HG03378 (cell line): ENCODE measurements around the gene TENM3.

ENCODE experiments used
- ATAC-seq: cut with Tn5 transposase; IDR thresholded peaks from one replicate; pipeline ENCODE4 v1.9.1; 2021; ENCODE audit warnings: mild to moderate bottlenecking, moderate library complexity; ENCODE audit not compliant: unreplicated experiment

Gene TENM3

DNA sequence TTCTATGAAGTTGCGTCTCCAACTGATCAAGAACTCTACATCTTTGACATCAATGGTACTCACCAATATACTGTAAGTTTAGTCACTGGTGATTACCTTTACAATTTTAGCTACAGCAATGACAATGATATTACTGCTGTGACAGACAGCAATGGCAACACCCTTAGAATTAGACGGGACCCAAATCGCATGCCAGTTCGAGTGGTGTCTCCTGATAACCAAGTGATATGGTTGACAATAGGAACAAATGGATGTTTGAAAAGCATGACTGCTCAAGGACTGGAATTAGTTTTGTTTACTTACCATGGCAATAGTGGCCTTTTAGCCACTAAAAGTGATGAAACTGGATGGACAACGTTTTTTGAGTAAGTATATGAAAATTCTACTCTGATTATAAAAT lies 511.7 kb downstream of the TENM3 start:
- ATAC-seq = no peak

DNA sequence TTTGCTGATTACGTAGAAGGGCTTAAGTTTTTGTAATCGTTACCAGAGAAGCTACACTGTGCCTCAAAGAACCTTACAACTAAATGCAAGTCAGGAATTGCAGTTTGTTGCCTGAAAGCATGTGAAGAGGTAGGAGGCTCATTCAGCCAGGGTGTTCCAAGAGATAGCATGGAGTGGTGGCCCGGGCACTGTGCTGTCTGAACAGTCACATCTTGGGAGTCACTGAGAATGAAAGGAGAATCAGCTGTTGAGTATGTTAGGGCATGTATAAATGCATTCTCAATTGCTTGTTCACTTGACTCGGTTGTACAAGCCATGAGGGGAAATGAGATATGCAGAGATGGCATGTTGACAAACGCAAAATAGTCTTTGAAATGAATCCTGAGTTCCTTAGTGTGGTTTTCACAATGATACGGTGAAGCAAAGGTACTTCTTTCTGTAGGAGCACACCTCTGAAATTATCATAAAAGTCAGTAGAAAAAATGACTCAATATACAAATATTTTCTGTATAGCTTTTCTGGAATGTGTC lies 513.0 kb downstream of the TENM3 start:
- no peak for ATAC-seq

DNA sequence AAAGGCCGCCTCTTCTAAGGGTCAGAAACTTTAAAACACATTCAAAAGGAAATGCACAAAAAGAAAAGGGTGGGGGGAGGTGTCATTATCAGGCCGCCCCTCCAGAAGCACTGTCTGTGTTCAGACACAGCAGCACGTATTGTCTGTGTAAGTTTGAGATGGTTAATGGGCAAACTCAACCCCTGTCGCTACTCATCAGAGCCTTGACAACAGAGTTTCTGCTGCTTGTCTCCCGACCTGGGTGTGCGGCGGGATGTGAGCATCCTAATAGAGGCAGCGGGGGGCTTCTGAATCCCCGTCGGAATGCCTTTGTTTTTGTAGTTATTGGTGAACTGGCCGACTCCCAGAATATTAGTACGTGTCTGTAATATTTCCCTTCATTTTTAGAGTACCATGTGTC lies 515.1 kb downstream of the TENM3 start:
- ATAC-seq = no peak

DNA sequence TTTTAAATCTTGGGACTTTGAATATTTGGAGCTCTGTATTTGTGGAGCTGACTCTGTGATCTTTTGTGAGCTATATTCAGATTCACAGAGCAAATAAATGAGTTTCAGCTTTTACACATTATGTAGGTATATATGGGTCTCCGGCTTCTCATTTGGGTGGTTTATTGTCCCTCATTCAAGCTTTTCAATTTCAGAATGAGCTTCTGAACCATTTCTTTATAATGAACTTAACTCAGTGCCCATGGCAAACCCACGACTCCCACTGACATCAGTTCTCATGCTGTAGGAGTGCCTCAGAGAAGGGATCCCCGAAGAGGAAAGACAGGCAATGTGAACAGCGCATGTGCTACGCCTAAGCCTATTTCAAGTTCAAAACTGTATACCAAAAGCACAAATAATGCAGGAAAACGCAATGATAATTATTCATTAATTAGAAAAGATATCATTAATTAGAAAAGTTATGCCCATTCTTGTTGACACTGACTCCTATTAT lies 517.4 kb downstream of the TENM3 start:
- no peak for ATAC-seq

DNA sequence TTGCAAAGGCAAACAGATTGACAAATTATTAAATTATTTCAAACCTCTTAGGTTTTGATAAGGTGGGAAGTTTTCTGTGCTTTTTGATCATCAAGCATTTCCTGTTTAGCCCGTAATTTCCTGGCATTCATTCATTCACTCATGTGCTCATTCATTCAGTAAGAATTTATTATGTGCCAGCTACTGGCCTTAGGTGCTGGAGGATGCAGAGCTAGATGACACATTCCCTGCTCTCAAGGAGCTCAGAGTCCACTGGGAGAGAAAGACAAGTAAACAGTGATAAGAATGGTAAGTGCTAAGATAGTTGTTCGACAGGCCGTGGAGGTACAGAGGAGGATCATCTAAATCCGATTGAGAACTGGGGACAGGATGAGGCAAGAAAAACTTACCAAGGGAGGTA lies 520.9 kb downstream of the TENM3 start:
- ATAC-seq = no peak

DNA sequence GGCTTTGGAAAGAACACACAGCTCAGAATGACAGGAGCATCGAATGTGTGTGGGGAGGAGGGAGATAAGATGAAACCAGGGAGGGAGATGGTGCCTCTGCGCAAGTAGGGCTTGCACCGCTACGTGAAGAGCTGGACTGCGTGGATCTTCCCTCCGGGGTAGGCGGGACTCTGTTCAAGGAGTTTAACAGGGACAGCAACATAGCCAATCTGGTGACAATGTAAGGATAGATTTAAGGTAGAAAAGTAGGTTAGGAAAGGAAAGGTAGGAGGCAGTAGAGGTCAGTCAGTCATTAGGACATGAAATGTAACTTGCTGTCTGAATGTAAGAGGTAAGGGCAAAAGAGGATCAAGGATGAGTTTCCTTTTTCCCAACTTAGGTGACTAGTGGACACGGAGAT lies 521.4 kb downstream of the TENM3 start:
- no peak for ATAC-seq

DNA sequence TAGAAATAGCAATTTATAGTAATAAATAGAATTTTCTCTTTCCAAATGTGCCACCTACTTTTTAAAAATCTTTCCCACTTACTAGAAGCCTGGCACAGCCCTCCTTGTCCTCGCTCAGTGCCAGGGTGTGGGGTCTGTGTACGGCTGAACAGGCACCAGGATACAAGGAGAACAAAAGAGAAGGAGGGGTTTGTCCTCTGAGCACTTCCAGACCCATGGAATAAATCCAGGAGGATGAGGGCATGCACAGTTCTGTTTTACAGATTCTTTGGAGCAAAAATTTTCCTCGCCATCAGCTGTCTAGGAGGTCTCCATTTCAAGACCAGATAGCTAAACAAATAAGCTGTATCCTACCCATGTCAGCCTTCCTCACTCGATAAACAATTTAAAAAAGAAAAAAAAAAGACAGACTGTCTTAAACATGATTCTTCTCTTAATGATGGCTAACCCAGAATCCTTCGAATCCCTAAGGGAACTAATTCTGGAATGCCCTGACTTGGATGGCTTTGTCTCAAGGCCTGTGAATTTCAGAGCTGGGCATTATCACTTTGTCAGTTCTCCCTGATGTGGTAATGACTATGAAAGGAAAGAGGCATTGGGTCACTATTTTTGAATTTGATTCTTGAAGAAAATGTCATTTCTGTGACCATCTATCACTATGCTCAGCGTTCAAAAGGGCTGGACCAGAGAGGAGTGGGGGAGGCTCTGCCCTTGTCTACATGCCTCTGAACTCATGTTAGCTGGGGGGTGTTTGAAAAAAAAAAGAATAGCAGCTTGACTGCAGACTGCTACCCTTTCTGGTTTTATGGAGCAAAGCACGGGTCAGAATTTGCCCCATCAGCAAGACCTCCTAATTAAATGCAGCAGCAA lies 523.0 kb downstream of the TENM3 start:
- no peak for ATAC-seq

DNA sequence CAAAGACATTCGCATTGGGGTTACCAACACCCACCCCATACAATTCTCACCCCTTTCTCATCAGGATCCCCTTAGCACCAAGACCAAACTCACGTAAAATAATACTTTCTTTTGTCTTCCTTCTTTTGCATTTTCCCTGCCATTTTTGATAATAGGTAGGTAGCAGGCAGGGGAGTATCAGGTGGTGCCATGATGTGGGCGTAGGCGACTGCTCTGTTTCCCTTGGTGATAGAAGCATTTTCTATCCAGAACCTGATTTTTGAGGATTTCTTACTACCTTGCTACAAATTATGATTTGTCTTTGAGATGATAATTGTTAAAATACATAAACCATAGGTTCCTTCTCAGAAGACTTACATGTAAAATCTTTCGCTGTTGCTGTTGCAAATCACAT lies 523.7 kb downstream of the TENM3 start:
- no peak for ATAC-seq

DNA sequence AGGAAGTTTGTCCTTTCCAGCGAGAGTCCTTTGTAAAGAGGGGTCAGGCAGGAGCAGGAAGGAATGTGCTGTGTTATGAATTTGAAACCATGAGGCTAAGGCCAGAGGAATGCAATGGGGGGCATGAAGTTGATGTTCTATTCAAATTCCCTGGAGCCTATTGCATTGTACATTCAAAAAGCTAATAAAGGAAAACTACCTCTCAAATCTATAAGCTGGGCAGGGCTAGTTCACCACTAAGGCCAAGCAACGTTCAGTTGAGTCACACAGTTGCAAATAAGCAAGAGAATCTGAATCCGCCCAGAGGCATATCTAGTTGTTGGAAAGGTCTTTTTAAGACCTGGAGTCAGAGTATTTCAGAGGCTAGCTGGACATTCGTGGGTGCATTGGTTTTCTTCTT lies 525.6 kb downstream of the TENM3 start:
- no peak for ATAC-seq

DNA sequence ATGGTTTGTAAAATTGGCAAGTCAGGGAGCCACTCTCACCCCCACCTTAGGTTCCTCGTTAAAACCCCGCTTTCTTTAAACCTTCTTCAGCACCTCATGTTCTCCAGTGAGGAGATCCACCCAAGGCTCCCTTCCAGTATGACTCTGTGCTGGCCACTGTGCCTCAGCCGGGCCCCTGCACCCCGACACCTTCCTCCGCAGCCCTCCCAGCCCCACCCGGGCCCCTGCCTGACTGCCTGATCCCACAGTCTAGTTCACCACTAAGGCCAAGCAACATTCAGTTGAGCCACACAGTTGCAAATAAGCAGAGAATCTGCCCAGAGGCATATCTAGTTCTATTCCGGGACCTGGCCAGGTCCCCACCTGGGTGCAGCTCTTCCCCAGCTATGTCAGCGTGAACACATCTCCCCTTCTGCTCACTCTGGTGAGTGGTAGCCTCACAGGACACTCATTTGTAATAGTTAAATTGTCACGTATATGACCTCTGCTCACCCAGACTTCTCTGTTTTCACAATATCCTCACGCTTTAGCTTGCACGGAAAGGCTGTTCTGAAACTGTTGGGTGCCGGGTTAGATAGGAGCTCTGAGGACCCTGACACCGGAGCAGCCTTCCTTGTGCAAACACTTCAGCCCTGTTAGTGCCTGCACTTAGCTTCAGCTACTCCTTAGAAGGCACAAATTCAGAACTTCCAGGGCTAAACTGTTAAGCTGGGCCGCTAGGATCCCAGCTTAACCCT lies 527.2 kb downstream of the TENM3 start:
- no peak for ATAC-seq

DNA sequence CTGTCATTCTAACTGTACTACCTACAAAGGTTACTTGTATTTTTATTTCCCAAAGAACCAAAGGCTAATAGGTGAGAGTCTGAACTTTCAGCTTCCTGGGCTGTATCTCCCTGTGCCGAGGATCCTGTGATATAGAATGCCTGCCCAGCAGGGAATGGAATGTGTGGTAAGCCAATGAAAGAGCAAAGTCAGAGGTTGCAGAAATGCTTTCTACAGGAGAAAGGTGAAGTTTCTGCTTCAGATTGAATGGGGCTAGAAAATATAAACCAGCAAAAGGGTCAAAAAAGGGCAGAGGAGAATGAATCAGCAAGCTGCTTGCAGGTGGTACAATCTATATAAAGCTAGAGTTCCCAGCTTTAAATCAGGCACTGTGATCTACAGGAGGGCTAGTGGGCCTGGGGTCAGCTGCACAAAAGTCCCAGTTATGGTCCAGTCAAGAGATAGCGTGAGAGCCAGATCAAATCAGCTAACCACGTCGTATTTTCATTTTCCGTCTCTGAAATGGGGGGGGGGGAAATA lies 527.9 kb downstream of the TENM3 start:
- no peak for ATAC-seq

DNA sequence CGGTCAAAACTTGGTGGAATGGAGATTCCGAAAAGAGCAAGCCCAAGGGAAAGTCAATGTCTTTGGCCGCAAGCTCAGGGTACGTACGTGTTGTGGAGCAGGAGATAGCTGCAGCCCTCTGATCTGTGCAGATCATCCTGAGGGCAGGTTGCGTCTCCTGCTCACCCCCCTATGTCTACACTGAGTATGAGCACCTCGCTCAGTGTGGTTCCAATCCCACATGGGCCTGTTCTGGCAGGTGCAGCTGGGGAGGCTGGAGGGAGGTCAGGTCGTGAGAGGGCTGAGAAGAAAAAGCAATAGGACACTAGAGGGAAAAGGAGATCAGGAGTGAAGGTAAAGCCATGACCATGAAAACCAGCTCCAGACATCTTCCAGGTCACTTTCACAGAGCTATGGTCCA lies 531.9 kb downstream of the TENM3 start:
- ATAC-seq = no peak

DNA sequence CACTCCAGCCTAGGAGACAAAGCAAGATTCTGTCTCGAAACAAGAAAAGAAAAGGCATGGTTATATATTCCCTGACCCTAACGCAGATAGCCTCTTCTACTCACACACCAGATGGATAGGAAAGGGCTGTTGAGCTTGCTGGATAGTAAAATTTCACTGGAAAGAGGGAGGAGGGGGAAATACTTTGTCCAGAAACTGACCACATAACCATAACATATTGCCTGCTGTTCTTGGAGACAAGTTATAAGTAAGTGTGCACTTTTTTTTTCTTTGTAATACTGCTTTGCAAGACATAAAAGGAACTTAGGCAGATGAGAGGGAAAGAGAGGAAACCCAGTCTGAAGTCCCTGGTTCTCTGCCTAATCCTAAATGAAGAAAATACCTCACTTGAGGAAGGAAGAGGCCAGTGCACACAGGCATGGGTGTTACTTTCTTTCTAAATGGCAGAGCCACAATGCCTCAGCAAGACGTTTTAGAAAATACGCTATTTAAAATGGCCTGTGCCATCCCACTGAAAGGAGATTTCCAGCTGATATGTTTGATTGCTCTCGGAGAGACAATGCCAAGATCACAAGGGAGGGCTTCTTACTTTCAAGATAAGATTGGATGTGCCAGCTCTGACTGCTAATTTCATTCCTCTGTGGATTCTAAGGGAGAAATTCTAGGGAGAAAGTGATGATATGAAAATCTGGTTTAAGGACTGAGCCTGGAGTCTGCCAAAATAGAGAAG lies 533.3 kb downstream of the TENM3 start:
- ATAC-seq = no peak

DNA sequence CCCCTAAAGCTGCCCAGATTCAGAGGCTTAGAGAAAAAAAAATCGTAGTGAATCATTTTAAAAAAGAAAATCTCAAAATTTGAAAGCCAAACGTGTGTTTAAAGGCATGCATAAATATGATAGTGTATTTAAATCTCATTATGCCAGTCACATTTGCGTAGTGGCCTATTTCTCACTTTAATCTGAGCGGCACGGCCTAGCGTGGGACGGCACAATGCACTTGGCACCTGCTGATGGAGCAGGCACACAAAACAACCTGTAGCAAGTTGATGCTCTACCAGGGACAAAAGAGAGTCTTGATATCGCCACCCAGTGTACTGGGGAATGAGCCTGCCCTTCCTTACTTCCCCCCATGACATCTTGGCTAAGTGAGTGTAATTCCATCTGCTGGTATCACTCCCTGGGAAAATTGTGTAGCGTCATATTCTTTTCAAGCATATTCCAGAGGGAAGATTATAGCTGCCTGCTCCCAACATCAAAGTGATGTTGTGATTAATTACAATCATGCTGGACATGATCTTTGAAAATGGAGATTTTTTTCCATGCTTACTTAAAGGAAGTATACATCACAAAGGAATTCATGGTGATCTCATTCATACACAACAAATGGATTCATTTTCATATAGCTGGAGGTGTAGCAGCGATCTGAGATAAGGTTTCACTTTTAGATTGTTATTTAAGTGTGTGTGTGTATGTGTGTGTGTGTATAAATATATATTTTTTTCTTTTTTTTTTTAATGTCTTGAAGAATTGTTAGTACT lies 535.2 kb downstream of the TENM3 start:
- ATAC-seq = no peak

DNA sequence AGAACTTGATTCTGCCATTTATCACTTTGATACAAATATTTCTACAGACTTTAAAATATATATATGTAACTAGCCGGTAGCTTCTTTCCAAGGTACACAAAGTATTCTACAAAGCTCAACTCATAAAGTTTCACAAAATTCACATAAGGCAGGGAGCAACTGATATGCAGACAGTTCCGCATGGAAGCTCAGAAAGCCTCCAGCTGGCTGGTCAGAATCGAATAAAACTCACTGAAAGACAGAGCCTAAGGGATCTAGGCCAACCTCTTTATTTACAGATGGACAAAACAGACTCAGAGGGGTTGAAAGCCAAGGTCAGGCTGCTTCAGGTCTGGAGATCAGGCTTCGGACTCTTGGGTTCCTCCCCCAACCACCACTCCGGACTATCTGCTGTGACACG lies 543.8 kb downstream of the TENM3 start:
- ATAC-seq = no peak

DNA sequence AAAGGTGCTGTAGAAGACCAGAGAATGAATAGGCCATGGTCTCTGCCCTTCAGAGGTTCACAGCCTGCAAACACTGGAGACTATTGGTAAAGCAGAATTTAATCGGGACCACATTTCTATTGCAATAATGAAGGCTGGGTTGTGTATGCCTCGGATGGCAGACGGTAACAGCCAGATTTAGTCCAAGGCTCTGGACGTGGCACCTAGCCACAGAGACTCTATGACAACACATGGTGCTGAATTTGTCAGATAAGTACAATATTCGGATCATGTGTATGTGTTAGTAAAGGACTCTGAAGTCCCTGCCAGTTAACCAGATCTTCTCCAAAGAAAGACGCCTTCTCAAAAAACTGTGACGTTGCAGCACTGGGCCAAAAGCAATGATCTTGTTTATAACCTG lies 545.0 kb downstream of the TENM3 start:
- no peak for ATAC-seq

DNA sequence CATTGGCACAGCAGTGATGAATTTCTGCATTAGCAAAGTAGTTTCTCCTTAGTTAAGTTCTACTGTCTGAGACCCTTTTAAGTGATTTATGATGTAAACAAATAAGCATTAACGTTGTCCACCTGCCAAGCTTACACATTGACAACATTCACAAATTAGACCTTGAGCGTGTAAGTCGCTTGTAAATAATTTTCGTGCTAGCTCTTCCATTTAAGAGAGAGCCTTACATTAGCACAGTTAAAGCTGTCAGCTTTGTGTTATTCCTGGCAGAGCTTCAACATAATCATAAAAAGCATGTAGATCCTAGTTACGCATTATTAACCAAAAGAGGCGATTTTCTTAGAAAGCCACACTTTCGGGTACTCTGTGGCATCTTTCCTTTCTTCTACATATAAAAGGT lies 546.3 kb downstream of the TENM3 start:
- ATAC-seq = no peak

DNA sequence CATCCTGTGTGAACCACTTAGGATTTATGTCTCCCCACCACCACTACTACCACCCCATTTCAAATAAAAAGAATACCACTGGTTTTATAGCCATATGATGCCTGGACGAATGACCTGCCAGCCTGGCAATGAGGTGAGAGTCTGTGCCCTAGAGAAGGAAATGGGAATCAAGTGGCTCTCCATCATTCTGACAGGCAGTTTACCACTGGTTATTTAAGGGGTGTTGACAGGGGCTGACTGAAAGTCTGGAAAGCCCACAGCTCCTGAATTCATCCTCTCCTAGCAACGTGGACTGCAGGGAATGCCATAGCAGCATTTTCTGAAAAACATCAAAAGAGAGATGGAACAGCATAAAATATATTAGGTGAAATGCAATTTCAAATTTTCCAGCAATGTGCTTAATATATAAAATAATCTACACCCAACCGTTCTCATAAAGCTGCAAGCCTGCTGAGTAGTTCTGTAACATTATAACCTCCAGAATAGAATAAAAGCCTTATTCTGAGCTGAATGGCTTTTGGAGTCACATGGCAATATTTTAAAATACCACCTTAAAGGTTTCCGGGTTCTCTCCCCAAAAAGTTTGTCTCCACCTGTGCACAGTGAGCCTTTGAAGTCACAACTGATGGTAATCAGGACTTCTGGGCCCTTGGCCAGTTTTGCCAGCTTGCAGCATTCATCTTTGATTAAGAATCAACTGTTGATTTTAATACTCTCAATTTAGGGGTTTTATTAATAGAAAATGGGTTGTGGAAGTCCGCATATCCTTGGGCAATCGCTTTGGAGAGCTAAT lies 552.4 kb downstream of the TENM3 start:
- ATAC-seq = no peak

DNA sequence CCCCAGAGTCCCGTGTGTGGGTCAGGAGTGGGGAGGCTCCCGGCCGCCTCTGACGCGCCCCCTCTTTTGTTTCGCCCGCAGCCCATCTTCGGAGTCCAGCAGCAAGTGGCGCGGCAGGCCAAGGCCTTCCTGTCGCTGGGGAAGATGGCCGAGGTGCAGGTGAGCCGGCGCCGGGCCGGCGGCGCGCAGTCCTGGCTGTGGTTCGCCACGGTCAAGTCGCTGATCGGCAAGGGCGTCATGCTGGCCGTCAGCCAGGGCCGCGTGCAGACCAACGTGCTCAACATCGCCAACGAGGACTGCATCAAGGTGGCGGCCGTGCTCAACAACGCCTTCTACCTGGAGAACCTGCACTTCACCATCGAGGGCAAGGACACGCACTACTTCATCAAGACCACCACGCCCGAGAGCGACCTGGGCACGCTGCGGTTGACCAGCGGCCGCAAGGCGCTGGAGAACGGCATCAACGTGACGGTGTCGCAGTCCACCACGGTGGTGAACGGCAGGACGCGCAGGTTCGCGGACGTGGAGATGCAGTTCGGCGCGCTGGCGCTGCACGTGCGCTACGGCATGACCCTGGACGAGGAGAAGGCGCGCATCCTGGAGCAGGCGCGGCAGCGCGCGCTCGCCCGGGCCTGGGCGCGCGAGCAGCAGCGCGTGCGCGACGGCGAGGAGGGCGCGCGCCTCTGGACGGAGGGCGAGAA lies 556.5 kb downstream of the TENM3 start:
- no peak for ATAC-seq
